ENCODE data around the gene SPATA31D3.
"Not testable (repeated sequence)": the region's sequence is repeated elsewhere in the genome, so short reads cannot be mapped to it uniquely, and the experiment has no call there.

SPATA31D3 gene

GRCh38 chr9:81979196-81979595, 35.9 kb downstream of the SPATA31D3 start:
- DNase-seq (ENCODE audit: low spot score), result no peak

DNA sequence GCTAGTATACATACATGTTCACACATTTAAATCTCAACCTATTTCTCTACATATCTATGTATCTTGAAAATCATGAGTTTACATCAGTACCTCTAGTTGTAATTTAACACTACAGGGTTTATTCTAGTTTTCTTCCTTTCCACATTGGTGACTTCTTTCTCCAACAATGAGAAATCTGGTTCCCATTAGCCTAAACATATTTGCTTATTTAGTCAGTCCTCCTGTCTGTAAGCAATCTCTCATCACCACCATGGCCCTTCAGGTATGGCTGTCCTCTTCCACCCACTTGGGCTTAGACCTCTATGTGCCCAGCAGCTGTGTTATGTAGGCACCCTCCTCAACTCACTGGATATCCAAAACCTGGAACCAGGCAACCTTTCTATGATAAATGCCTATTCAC, 37.3 kb downstream of the SPATA31D3 start:
- no peak for DNase-seq (ENCODE audit: low spot score)

- DNase-seq (ENCODE audit: low spot score), result no peak
Observed at GRCh38 chr9:81981883-81982282, 38.6 kb downstream of the SPATA31D3 start.

DNA sequence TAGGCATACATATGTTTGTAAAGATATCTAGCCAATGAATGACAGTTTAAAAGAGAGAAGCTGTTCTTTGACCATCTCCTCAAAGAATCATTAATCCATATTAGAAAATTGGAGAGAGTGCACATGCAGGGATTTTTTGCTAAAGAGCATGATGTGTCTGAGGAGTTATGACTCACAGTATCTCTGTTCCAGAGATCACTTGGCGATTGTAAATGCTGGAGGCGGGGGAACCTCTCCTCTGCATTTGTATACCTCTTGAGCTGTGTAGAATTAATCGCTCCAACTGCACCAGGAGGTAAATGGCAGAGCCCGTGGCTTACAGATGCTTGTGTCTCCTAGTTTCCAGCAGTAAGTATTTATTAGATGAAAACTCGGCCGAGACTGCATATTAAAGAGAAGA, 41.6 kb downstream of the SPATA31D3 start:
- DNase-seq (ENCODE audit: low spot score), result no peak

DNA sequence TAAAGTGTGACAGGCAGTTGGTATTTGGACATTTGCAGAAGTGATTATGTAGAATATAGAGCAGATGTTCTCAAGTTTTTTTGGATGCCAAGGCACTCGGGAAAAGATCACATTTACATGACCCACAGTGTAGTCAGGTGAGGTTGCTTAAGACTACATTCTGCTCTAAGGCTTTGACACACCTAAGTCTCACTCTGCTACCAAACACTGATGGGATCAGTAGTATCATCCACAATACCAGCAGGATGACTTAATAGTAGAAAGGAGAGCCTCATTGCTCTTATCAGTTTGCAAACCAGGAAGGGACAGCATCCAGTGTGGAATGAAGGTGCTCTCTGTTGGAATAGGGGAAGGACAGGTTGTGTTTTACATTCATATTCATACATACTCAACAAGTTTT, 42.8 kb downstream of the SPATA31D3 start:
- no peak for DNase-seq (ENCODE audit: low spot score)

DNA sequence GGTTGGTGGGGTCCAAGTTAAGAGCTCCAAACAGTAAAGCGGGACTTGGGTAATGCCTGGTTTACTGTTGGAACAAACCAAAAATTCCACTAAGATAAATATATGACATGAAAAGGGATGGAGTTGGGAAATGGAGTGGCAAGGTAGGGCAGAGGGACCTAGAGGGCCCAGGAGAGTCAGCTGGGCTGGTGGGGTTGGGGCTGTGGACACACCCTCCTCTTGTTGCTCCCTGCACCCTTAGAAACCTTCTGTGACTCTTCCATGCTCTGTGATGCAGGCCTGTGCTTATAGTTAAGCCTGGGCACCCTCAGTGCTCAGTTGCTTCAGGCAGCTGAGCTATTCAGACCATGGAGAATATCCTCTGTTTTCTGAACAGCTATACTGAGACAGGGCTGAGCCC, 45.2 kb downstream of the SPATA31D3 start, which contains the start of gene SPATA31D1:
Gene SPATA31D1 (plus strand): TSS at position 301 of the 400 bp plus-strand sequence. CDS start 47 bp downstream, at position 348.
- DNase-seq (ENCODE audit: low spot score), result not testable (repeated sequence)

- no peak for DNase-seq (ENCODE audit: low spot score)
Observed at GRCh38 chr9:81989700-81990099, 46.4 kb downstream of the SPATA31D3 start.

GRCh38 chr9:81993656-81994055, 50.4 kb downstream of the SPATA31D3 start:
- no peak for DNase-seq (ENCODE audit: low spot score)
